MCF 10A (cell line): ENCODE data around the gene MIA2. TPM values are rescaled to one million over a fixed set of nuclear protein-coding genes. Genes with fewer than 3 reads are reported as not detected.

Source experiments
- BruUV-seq: library from RNA; stranded (reverse); fragments of 400-500 nt; replicated peaks from 2 replicates; lab custom pipeline; 2021; lab: Mats Ljungman, UMichigan
- CTCF ChIA-PET: fragments of 300-600 bp; sonication (Branson Sonifier 250); formaldehyde crosslinking; extraction: SDS; loops from one replicate; lab custom pipeline; 2021; ENCODE audit warnings: antibody characterized with exemption, inconsistent platforms; lab: Yijun Ruan, JAX
- POLR2A ChIA-PET: fragments of 300-600, 350-650 bp; sonication (Branson Sonifier 250); formaldehyde crosslinking; extraction: SDS; loops from one replicate; lab custom pipeline; 2020; ENCODE audit warnings: antibody characterized with exemption, inconsistent platforms; lab: Yijun Ruan, JAX
- DNase-seq: peaks from one replicate; pipeline ENCODE4 v3.0.0-alpha.2; 2018; ENCODE audit not compliant: unreplicated experiment
- H3K27ac Mint-ChIP-seq: one replicate; pipeline ENCODE4 v1.8.0; 2022; ENCODE audit warnings: mild to moderate bottlenecking, low read depth, mixed read lengths; ENCODE audit not compliant: unreplicated experiment
- H3K27me3 Mint-ChIP-seq: one replicate; pipeline ENCODE4 v1.8.0; 2022; ENCODE audit warnings: mixed read lengths; ENCODE audit not compliant: insufficient read depth, unreplicated experiment
- H3K36me3 Mint-ChIP-seq: one replicate; pipeline ENCODE4 v1.8.0; 2022; ENCODE audit warnings: mild to moderate bottlenecking, moderate library complexity, mixed read lengths; ENCODE audit not compliant: insufficient read depth, unreplicated experiment
- H3K4me1 Mint-ChIP-seq: one replicate; pipeline ENCODE4 v1.8.0; 2022; ENCODE audit warnings: mixed read lengths; ENCODE audit not compliant: insufficient read depth, unreplicated experiment
- H3K4me3 Mint-ChIP-seq: one replicate; pipeline ENCODE4 v1.8.0; 2022; ENCODE audit warnings: mild to moderate bottlenecking, moderate library complexity, mixed read lengths; ENCODE audit not compliant: unreplicated experiment
- H3K9me3 Mint-ChIP-seq: one replicate; pipeline ENCODE4 v1.8.0; 2022; ENCODE audit warnings: mixed read lengths; ENCODE audit not compliant: unreplicated experiment
- intact Hi-C: fragments of 100-400 bp; cut with micrococcal nuclease; formaldehyde crosslinking; loops from 2 replicates; pipeline ENCODE4 v1.14.1; 2022
- total RNA-seq: library from RNA; stranded (reverse); gene quantifications from 2 replicates; pipeline ENCODE4 v1.2.3, GENCODE V29; 2022
- TF ChIP-seq, protein P1 (sequence below): fragments of 200-600 bp; IDR thresholded peaks from one replicate; pipeline ENCODE4 v1.8.0; 2022; ENCODE audit warnings: antibody characterized with exemption, mild to moderate bottlenecking; ENCODE audit not compliant: unreplicated experiment

Gene MIA2
- total RNA-seq, 1 experiment from 2014 or later = 63.2 TPM

DNA sequence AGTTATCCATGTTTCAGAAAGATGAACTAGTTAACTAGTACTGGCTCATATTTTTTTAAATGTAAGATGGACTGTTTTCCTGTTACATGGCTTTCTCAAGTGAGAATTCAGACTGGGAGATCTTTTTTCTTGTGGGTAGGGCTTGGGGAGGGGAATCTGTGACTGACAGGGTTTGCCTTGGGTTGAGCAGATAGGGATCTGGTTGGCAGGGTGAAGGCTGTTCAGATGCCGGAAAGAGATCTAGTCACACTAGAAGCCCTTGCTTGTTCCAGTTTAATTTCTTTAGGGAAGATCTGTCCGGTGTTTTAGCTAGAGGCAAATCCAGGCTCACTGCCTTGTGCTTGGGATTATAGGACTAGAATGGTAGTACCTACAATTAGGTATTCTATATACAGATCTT lies 135.3 kb downstream of the MIA2 start:
- H3K27ac Mint-ChIP-seq = no peak overlapping the region
- BruUV-seq = no TSS peak
- peaks cover 63% of the 10 kb centered on the region for H3K36me3 Mint-ChIP-seq
- no peaks in the 10 kb centered on the region for H3K27me3 Mint-ChIP-seq
- POLR2A ChIA-PET = interaction anchor here (0.8 to 1.2 kb wide), 2 partner anchors 63 to 194 kb away, joined by 3 to 7 read pairs; partner anchors contain the start of genes FBXO33 and PNN
- intact Hi-C loops = loop anchor here (2.0 to 5.0 kb wide), 2 partner anchors 137 to 254 kb away; partner anchors contain the start of genes GEMIN2 and MIA2
- no peaks in the 10 kb centered on the region for H3K9me3 Mint-ChIP-seq
- no peak for DNase-seq
- TF ChIP-seq, protein P1, sequence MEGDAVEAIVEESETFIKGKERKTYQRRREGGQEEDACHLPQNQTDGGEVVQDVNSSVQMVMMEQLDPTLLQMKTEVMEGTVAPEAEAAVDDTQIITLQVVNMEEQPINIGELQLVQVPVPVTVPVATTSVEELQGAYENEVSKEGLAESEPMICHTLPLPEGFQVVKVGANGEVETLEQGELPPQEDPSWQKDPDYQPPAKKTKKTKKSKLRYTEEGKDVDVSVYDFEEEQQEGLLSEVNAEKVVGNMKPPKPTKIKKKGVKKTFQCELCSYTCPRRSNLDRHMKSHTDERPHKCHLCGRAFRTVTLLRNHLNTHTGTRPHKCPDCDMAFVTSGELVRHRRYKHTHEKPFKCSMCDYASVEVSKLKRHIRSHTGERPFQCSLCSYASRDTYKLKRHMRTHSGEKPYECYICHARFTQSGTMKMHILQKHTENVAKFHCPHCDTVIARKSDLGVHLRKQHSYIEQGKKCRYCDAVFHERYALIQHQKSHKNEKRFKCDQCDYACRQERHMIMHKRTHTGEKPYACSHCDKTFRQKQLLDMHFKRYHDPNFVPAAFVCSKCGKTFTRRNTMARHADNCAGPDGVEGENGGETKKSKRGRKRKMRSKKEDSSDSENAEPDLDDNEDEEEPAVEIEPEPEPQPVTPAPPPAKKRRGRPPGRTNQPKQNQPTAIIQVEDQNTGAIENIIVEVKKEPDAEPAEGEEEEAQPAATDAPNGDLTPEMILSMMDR = no peak
- no peak overlapping the region for H3K4me3 Mint-ChIP-seq
- H3K4me1 Mint-ChIP-seq = peaks cover 6% of the 10 kb centered on the region
- CTCF ChIA-PET = interaction anchor here (0.6 to 2.3 kb wide), 11 partner anchors 13 to 265 kb away, joined by 3 to 13 read pairs (median 4); partner anchors contain the start of gene TRAPPC6B

DNA sequence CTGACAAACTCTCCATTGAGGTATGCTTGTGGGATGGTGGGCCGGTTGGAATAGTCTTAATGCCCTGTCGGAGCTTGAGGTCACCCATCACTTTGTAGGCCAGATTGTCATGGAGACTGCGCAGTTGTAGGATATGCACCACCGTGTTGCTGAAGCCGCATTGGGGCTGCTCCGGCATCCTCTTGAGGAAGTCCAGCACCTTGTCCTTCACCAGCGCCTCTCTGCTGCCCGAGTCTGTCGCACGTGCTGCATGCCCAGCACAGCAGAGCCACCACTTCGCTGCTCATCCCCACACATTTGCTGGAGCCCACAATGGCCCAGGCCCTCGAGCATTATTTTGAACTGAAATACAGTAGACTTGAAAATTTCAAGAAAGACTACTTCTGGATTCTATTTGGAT lies 136.7 kb downstream of the MIA2 start:
- POLR2A ChIA-PET = no interaction called here
- BruUV-seq = no TSS peak

DNA sequence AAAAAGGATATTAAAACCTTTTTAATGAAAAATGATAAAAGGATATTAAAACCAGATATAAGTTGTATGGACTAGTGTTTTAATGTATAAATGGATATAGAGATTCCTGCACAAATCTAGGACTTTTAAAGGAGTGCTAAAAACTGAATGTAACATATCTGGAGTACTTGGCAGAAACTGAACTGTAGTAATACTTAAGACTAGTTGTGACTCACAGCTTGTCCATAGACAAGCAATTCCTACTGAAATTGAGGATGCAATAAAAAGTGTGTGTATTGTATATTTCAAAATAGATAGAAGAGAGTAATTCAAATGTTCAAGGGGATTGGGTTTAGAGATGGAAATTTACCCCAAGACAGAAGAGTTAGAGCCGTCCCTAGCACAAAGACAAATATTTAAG lies 138.9 kb downstream of the MIA2 start:
- CTCF ChIA-PET = interaction anchor here (0.6 to 1.6 kb wide), 2 partner anchors 8 to 1498 kb away, joined by 3 read pairs; no protein-coding TSS in a partner anchor
- no peak overlapping the region for H3K27ac Mint-ChIP-seq
- intact Hi-C loops = no loop called here

More for the DNA sequence above, 136.7 kb downstream of the MIA2 start:
- no peaks in the 10 kb centered on the region for H3K27me3 Mint-ChIP-seq
- no peaks in the 10 kb centered on the region for H3K9me3 Mint-ChIP-seq
- TF ChIP-seq, protein P1 = no peak
- DNase-seq = no peak
- H3K27ac Mint-ChIP-seq = no peak overlapping the region
- CTCF ChIA-PET = interaction anchor here (0.6 to 2.3 kb wide), 6 partner anchors 25 to 266 kb away, joined by 3 to 13 read pairs (median 4); no protein-coding TSS in a partner anchor
- intact Hi-C loops = no loop called here
- peaks cover 52% of the 10 kb centered on the region for H3K36me3 Mint-ChIP-seq
- H3K4me3 Mint-ChIP-seq = no peak overlapping the region
- H3K4me1 Mint-ChIP-seq = peaks cover 6% of the 10 kb centered on the region

DNA sequence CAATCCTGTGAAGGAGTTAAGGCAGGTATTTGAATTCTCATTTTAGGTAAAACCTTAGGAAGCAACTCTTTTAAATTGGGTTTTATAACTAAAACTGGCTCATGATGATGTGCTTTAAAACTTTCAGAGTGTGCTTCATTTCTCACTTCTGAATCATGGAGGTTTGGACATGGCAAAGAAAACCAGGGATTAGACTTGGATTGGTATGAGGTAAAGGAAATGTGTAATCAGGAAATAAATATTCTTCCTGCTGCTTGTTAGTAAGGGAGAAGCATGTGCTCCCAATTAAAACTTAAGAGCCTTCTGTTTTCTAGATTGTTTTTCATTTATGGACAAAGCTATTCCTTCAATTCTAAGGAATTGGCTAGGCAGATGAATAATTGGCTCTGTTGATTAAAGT lies 141.1 kb downstream of the MIA2 start:
- H3K36me3 Mint-ChIP-seq = peaks cover 29% of the 10 kb centered on the region
- TF ChIP-seq, protein P1 = no peak
- peaks cover 9% of the 10 kb centered on the region for H3K4me1 Mint-ChIP-seq
- ChIA-PET POLR2A (interaction anchor here (0.6 kb wide), 1 partner anchor 16 kb away, joined by 3 read pairs; no protein-coding TSS in a partner anchor), CTCF (interaction anchor here (1.0 to 1.2 kb wide), 3 partner anchors 18 to 293 kb away, joined by 3 to 4 read pairs (median 3); no protein-coding TSS in a partner anchor)
- no peak overlapping the region for H3K27ac Mint-ChIP-seq
- H3K4me3 Mint-ChIP-seq = no peak overlapping the region
- intact Hi-C loops = no loop called here
- no TSS peak for BruUV-seq
- no peak for DNase-seq
- no peaks in the 10 kb centered on the region for H3K27me3 Mint-ChIP-seq
- H3K9me3 Mint-ChIP-seq = no peaks in the 10 kb centered on the region

More for the DNA sequence above, 138.9 kb downstream of the MIA2 start:
- Mint-ChIP-seq H3K27me3 (no peaks in the 10 kb centered on the region), H3K4me3 (no peak overlapping the region), H3K36me3 (peaks cover 42% of the 10 kb centered on the region), H3K4me1 (peaks cover 15% of the 10 kb centered on the region), H3K9me3 (no peaks in the 10 kb centered on the region)
- DNase-seq = peak; percentile 10
- POLR2A ChIA-PET = no interaction called here
- TF ChIP-seq, protein P1 = no peak
- no TSS peak for BruUV-seq
